Heart left ventricle (tissue), 16 donors: ENCODE measurements around the gene TMEM269. TPM values are rescaled to one million over a fixed set of nuclear protein-coding genes. Genes with fewer than 3 reads are reported as not detected.
A peak's percentile ranks its signal among the peaks of the same experiment; 100 is the strongest.

Experiments used
- ATAC-seq, 4 donors: fragments of 200-7000 bp; cut with Tn5 transposase; one replicate each; pipeline ENCODE4 v1.9.1; 2020 to 2022; ENCODE audit warnings: moderate library complexity in 4 of 4, mild to moderate bottlenecking in 3 of 4, moderate number of reproducible peaks in 1 of 4
- DNase-seq, 5 donors: peaks; one replicate each; pipeline ENCODE4 v3.0.0-alpha.2; 2020
- H3K27ac ChIP-seq, 12 donors: fragments of 200-600 bp; sonication (generic) in 4 of 12; one replicate each; pipeline versions ENCODE4 v1.5.0 to v1.8.0; 2016 to 2022; ENCODE audit warnings: mild to moderate bottlenecking in 2 of 12
- H3K27me3 ChIP-seq, 9 donors: fragments of 200-600 bp; sonication (generic) in 2 of 9; one replicate each; pipeline versions ENCODE4 v1.5.1 to v1.8.0; 2016 to 2022; ENCODE audit warnings: mild to moderate bottlenecking in 3 of 9
- H3K36me3 ChIP-seq, 9 donors: fragments of 200-600 bp; sonication (generic) in 2 of 9; one replicate each; pipeline versions ENCODE4 v1.5.0 to v1.8.0; 2018 to 2022; ENCODE audit warnings: mild to moderate bottlenecking in 2 of 9
- H3K4me1 ChIP-seq, 12 donors: fragments of 200-600 bp; sonication (generic) in 4 of 12; one replicate each; pipeline versions ENCODE4 v1.5.0 to v1.8.0; 2016 to 2022; ENCODE audit warnings: mild to moderate bottlenecking in 3 of 12
- H3K4me3 ChIP-seq, 12 donors: fragments of 200-600 bp; sonication (generic) in 4 of 12; one replicate each; pipeline versions ENCODE4 v1.5.0 to v1.8.0; 2017 to 2022; ENCODE audit warnings: mild to moderate bottlenecking in 9 of 12, moderate library complexity in 4 of 12
- H3K9me3 ChIP-seq, 12 donors: fragments of 200-600 bp; sonication (generic) in 4 of 12; one replicate each; pipeline versions ENCODE4 v1.5.0 to v1.8.0; 2016 to 2022; ENCODE audit warnings: mild to moderate bottlenecking in 1 of 12
- CTCF ChIP-seq, 12 donors: fragments of 200-600 bp; sonication (generic) in 4 of 12; IDR thresholded peaks; one replicate each; pipeline versions ENCODE4 v1.5.0 to v1.8.0; 2018 to 2022; ENCODE audit warnings: antibody characterized with exemption in 12 of 12, mild to moderate bottlenecking in 5 of 12
- POLR2A ChIP-seq, 2 donors: fragments of 450-650 bp; IDR thresholded peaks; one replicate each; pipeline ENCODE4 v1.6.1; 2017; ENCODE audit warnings: antibody characterized with exemption in 2 of 2, mild to moderate bottlenecking in 2 of 2, moderate library complexity in 2 of 2
- WGBS, 4 donors: extraction: QIAGEN DNeasy Blood & Tissue Kit in 2 of 4; methylation state at CpG; one replicate each; pipeline versions ENCODE4 v1.1.5 to v1.1.7; 2013 to 2018; 5-methylcytosine and 5-hydroxymethylcytosine counted together
- intact Hi-C, 10 donors: fragments of 100-400 bp; cut with DNase I; formaldehyde crosslinking; loops; one replicate each; pipeline versions ENCODE4 v1.11.1 to v1.14.2; 2022
- polyA plus RNA-seq, 2 donors: library from polyadenylated mRNA; stranded (reverse); fragments of 200-250 nt; gene quantifications; one replicate each; pipeline ENCODE4 v1.2.3, GENCODE V29; 2013
- total RNA-seq, 9 donors: library from RNA; depleted of rRNA in 2 of 9; stranded (reverse); fragments of >200 nt in 2 of 9; fragmentation: NEBNext Ultra II Directional in 3 of 9; extraction: Animal tissue kit (Norgen Biotek cat#: 25700) in 3 of 9; gene quantifications; one replicate each; pipeline versions ENCODE4 v1.1.0 to v1.2.4, GENCODE V29; 2016 to 2023
- donor health status: ischemic (EF 13 %, LVEDD 7.1; RV severe dilation, severe dysfunction).
- donor health status: healthy with polysubstance abuse.
- donor health status: DM: no; HTN: yes; CAD: no.
- donor health status: DM: no; HTN: no; CAD: no.
- donor health status: ischemic (EF 25% LVEDD 6.9; RV normal size, moderate dysfunction).
- donor health status: ischemic (EF 25% LVEDD 5.7; RV mildly dilated, moderate dysfunction).
- donor health status: healthy.
- donor health status: DM: yes; HTN: yes; CAD: no.
- donor health status: ischemic (EF 35%, LVEDD 5.7; RV mildly dilated, moderate dysfunction).
- donor health status: nonischemic (EF 11% LVEDD 7.7; RV severe dilation, severe dysfunction).
- donor health status: DM: yes; HTN: yes; CAD: no.
- donor health status: PGD.
- donor health status: ischemic (EF 29% LVEDD 5.4; RV normal size, mild dysfunction).
- donor health status: nonischemic (EF 23%, LVEDD 6.1; RV moderate dilation, normal function).

Gene TMEM269
- total and polyA plus RNA-seq, 11 donors = 0.06 to 0.19 (median 0.07) TPM; not detected in 8

DNA sequence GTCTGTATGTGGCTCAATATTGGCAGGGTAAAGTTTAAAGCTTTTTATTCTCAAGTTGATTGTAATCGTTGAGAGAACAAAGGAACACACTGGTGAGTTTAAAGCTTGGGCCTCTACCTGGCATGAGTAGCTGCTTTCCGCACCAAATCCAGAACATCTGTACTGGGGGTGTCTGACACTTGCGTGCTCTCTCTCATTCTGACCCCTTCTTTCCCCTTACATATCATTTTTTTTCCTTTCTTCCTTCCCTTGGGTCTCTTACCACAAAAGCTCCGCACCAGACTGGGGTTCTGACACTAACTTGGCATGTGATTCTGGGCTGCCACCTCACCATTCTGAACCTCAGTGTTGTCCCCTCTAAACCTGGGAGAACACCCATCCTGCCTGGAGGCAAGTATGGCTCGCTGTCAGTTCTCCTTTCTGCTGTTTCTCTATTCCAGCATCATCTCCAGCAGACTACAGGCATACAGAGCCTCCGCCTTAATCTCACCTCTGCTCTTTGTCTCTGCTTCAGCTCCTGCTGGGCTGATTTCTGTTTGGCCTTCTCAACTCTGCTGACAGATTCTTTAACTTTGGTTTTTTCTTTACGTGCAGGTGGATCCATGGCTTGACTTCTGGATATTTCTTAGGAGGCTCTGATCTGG is 31.3 kb downstream of the TMEM269 start:
- Histone ChIP-seq H3K9me3 (no peaks in the 10 kb centered on the region), H3K36me3 (peaks cover 0 to 20% (median 5%) of the 10 kb centered on the region in 9 donors), H3K4me1 (peaks cover 0 to 27% (median 17%) of the 10 kb centered on the region in 12 donors), H3K4me3 (peak overlapping the region; percentile 44 to 92 (median 78)), H3K27me3 (no peaks in the 10 kb centered on the region), H3K27ac (peak overlapping the region; percentile 93 to 100 (median 98))
- WGBS, 4 donors = 24 to 44% (median 36%) methylated on average over 7 of the region's 7 CpGs
- DNase-seq (no peak), ATAC-seq (peak in 1 of 4 donors; percentile 3)
- intact Hi-C loops = loop anchor here in 2 of 10 donors (2.0 to 5.0 kb wide), 2 partner anchors 31 to 49 kb away; partner anchors contain the start of genes C1orf50 (in 1 of the 2), P3H1 (in 1 of the 2) and ZNF691 (in 1 of the 2)
- TF ChIP-seq POLR2A (IDR thresholded peaks at IDR 0.05) (no peak), CTCF (IDR thresholded peaks at IDR 0.05) (no peak)

- H3K9me3 ChIP-seq = no peaks in the 10 kb centered on the region
- peak within 1 kb of the TSS; percentile 93 to 100 (median 98) for H3K27ac ChIP-seq
- H3K27me3 ChIP-seq = no peaks in the 10 kb centered on the region
- peak; percentile 93 to 98 (median 94) for DNase-seq
- TF ChIP-seq CTCF (IDR thresholded peaks at IDR 0.05) (peak in 2 of 12 donors; percentile 16 to 17), POLR2A (IDR thresholded peaks at IDR 0.05) (peak in 1 of 2 donors; percentile 49)
- WGBS, 4 donors = 1 to 3% (median 2%) methylated on average over 19 to 66 of the region's 66 CpGs
- ATAC-seq = peak; percentile 90 to 99 (median 98)
- H3K36me3 ChIP-seq = peaks cover 0 to 20% (median 0%) of the 10 kb centered on the region in 9 donors
- H3K4me3 ChIP-seq = peak within 1 kb of the TSS; percentile 44 to 92 (median 78)
- H3K4me1 ChIP-seq = peaks cover 0 to 27% (median 17%) of the 10 kb centered on the region in 12 donors
- intact Hi-C loops = loop anchor here in 3 of 10 donors (1.0 to 5.0 kb wide), 4 partner anchors 29 to 50 kb away; partner anchors contain the start of genes C1orf50 (in 2 of the 3), P3H1 (in 2 of the 3) and ZNF691 (in 2 of the 3)
Observed at GRCh38 chr1:42816585-42817439, 32.0 kb downstream of the TMEM269 start, which contains the start of the genes ERMAP and SVBP. Gene ERMAP, plus strand, starts transcription at chr1:42817122. Its CDS starts 13,327 bp downstream, at chr1:42830449. Gene SVBP, minus strand, starts transcription at chr1:42817397. Its CDS starts 853 bp downstream, at chr1:42816544.

- WGBS, 4 donors = 0 to 1% (median 1%) methylated on average over 13 of the region's 13 CpGs
- TF ChIP-seq POLR2A (IDR thresholded peaks at IDR 0.05) (no peak), CTCF (IDR thresholded peaks at IDR 0.05) (no peak)
- H3K9me3 ChIP-seq = no peaks in the 10 kb centered on the region
- H3K4me1 ChIP-seq = peaks cover 0 to 31% (median 17%) of the 10 kb centered on the region in 12 donors
- intact Hi-C loops = loop anchor here in 3 of 10 donors (1.0 to 5.0 kb wide), 4 partner anchors 29 to 50 kb away; partner anchors contain the start of genes C1orf50 (in 2 of the 3), P3H1 (in 2 of the 3) and ZNF691 (in 2 of the 3)
- peak overlapping the region; percentile 44 to 92 (median 78) for H3K4me3 ChIP-seq
- no peak for DNase-seq
- peak overlapping the region in 10 of 12 donors; percentile 94 to 99 (median 98) for H3K27ac ChIP-seq
- H3K27me3 ChIP-seq = no peaks in the 10 kb centered on the region
- H3K36me3 ChIP-seq = peaks cover 0 to 19% (median 0%) of the 10 kb centered on the region in 9 donors
- ATAC-seq = no peak
Observed at GRCh38 chr1:42817440-42817767, 32.6 kb downstream of the TMEM269 start.
